ENCODE results near the gene SLC22A4.

Gene SLC22A4

DNA sequence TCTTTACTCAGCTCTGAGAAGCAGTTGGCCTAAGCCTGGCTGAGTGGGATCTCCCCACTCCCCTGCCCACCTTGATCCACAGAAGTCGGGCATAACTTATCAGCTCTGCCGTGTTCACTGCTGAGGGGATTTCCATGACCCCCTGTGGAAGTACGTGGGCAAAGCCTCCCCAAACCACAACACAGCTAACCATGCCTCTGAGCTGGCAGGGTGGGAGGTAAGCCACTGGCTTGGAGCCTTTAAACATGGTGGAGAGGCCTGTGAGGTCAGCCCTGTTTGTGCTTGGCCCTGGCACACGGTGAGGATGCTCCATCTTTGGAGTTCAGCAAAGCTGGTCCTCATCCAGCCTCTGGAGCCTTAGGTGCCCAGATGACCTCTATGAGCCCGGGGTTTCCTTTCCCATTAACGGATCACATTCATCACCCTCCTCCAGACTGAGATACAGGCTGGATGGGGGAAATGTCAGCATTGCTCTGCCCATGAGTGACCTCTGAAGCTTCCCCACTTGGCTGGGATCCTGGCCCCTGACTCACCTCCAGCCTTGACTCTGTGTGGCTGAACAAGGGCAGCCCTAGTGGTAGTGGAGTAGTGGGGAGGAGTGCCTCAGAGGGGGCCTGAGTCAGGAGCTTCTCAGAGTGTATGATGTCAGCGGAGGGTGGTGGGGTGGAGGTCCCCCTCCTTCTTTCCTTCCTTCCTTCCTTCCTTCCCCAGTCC lies 30.5 kb upstream of the SLC22A4 start:
- peak in 1 of 2 experiments; percentile 34 for DNase-seq

DNA sequence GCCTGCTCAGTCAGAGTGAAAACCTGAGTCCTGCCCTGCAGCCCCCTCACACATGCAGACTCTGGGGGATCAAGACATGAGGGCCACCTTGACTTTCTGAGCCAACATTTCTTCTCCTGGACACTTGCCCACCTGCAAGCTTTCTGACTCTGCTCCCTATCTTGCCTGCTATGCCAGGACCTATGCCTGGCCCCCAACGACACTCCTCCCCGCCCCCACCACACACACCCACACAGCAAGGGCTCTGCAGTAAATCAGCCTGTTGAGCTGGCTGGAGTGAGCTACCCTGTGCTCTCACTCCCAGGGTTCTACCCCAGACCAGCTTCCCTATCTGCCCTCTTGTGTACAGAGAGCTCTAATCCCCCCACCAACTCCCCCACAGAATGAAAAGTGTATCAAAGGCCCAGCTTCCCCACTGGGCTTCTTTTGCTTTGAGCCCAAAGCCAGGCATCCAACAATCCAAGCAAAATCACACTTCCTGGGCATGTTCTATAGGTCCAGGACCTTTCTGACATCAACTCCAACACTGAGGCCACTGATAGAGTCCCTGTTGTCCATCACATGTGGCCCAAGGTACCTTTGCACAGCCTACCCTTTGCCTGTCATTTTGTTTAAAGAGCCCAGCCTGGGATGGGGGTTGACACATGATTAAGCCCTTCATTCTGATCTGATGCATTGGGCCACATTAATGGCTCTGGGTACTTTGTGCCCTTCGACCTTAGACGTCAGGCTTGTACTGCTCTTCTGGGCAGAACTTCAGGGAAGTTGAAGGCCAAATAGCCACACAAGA lies 29.5 kb upstream of the SLC22A4 start:
- DNase-seq = no peak

DNA sequence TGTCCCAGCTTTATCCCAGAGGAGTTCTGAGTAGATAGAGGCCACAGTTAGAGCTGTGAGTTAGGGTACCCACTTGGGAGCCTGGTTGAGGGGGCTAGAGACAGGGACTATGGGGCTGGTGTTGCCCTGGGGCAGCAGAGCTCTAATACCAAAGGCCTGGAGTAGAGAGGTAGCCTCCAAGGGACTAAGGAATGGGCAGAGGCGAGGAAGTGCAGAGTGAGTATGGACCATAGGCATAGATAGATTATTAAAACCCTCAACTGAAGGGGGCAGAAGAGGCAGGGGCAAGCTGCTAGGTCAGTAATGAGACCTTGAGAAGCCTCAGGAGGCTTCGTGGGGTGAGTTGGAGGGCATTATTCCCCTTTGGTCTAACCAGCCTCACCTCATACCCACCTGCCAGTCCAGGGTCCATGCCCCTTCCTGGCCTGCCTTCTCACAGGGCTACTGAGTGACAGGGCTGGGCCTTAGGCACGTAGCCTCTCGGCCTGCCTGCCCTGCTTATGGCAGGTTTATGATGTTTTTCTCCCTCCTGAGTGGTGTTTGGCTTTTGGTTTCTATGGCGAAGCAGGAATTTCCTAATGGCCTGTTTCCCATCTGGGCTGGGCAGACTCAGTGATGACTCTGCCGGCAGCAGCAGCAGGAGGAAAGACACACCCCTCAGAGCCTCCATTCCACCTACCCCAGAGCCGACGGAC lies 28.7 kb upstream of the SLC22A4 start:
- DNase-seq = no peak

DNA sequence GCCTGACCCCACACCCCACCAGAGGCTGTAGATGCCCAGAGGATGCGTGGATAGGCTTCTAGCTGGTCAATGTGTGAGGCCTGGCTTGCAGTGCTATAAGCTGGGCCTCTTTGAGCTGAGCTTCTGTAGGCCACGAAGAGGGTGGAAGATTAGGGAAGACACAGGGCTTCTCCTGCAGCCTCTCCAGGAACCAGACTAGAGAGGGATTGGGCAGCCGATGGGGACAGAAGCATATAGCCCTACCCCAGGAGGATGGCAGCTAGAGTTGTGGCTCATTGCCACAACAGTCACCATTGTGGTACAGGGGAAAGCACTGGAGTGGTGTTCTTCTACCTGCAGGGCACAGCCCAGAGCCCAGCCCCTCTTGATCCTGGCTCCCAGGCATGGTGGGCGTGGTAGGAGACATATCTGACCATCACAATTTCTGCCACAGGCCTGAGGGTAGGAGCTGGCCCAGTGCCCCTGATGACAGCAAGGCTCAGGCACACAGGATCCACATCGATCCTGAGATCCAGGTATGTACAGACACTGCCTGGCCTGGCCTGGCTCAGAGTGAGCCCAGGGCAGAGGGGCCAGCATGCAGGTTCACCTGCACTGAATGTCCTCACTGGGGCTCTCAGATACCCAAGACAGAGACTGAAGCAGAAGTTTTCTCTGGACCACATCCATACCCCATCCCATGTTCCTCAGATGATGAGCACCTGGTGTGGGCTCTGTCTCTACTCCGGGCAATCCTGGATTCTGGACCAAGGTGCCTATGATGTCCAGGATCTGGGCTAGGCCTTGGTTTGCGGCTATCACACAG lies 28.0 kb upstream of the SLC22A4 start:
- no peak for DNase-seq

DNA sequence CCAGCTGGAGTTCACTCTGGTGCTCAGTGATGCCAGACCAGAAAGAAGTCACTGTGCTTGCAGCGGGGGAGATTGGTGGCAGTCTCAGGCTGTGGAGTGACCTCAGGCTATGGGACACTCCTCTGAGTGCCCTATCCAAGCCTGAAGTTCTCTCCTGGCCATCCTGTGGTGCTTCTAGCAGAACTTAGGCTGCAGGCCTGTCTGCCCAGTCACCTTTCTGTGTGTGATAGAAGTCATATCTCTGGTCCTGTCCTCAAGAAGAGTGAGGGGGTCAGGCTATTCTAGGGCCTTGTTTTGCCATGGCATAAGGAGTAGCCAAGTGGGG lies 27.4 kb upstream of the SLC22A4 start:
- no peak for DNase-seq

DNA sequence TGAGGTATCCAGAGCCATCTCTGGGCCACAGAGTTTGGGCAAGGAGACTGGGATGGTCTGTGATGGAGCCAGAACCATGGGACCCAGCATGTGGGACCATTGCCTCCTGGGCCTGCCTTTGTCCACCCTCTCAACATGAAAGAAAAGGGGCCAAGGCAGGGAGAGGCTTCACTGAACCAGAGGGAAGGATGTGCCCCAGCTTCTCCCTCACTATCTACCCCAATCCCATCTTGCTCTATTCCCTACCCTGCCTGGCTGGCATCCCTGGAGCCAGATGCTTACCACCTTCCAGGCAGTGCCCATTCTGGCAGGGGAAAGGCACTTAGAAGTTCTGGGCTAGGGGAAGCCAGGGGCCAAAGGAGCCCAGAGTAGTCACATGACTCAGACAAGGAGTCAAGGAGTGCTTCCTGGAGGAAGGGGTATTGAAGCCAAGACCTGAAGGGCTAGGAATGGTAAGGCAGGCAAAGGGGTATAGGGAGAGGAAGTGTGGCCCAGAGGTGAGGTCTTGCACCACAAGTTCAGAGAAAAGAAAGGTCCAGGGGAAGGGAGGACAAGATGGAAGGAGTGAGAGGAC lies 26.9 kb upstream of the SLC22A4 start:
- DNase-seq = no peak

DNA sequence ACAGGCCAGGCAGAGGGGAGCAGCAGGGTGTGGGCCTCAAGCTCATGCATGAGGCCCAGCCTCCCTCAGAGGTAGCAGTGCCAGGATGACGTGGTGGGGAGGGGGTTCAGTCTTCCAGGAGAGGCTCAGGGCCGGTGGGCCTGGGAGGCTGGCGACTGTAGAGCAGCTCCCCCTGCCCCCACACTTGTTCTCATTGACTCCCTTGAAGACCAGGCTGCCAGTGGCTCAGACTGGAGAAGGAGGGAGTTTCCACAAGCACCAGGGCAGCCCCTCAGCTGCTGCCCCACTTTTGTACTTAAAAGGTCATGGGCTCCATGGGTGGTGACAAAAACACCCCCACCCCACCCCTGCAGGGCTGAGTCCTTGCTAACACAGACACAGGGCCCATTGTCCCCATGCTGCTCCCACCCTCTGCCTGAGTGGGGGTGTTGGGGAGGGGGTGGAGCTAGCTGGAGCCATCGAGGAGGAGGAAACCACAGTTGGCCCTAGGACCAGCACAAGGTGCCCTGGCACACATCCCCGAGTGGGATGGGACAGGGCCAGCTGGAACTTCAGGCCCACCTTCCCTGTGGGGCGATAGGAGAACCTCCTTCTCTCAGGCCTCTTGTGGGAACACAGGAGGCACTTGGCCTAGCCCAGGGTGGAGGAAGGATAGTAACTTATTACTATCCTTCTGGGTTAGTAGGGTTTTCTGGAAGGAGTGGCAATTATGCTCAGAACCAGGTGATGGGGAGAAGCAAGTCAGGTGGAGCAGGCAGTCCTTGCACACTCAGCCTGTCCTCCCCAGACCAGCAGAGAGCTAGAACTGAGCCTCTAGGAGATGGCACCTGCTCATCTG lies 26.0 kb upstream of the SLC22A4 start:
- DNase-seq = no peak

DNA sequence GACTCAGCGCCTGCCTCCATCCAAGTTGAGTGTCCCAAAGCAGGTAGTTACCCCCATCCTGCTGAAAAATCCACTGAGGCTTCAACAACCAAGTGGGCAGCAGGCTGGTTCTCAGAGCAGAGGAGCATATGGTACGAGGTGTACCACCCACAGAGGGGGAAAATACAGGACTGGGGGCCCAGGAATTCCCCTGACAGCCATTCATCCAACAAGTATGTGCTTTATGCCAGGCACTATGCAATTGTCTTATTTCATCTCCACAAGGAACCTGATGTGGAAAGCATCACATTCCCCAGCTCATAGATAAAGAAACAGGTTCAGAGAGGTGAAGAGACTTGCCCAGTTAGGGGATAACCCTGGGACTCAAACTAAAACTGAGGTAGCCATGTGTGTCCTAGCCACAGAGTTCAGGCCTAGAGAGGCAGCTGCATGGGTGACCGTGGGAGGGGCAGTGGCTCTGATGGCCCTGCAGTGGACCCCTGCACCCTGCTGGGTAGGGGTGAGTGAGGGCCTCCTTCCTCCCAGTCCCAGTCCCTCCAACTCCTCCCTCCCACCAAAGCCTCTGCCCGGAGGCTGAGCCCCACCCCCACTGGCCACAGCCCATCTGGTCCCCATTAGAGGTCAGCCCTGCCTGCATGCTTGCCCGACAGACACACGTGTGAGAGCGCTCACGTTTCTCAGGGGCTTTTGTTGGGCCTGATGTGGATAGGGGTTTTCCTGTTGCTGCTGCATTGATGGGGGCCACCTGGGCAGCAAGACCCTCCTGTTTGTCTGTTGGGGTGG lies 25.2 kb upstream of the SLC22A4 start:
- no peak for DNase-seq

DNA sequence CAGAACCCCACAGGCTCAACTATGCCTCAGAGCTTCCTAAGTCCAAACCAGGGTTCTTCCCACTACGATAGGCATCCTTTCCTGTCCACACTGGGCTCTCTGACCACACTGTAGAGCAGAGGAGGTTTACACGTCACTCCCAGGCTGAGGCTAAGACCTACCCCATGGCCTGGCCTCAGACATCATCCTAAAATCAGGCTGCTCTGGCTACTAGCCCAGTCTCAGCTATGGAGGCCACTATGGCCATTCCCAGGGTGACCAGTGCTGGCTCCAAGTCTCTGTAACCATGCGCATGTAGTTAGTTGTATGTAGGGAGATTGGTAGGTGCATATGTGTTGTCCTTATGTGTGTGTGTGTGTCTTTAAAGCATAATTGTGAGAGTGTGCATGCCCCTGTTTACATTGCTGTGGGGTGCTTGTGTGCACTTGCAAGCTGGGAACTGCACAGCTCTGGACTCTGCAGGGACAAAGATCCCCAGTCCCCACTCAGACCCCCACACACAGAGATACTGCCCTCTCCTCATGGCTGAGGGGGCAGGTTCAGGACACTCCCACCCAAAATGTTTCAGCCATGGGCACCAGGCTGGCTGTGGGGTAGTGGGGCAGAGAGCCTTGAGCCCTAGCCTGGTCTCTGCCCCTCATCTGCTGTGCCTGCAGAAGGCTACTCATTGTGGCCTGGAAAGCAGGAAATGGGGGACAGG lies 24.4 kb upstream of the SLC22A4 start:
- DNase-seq = no peak

DNA sequence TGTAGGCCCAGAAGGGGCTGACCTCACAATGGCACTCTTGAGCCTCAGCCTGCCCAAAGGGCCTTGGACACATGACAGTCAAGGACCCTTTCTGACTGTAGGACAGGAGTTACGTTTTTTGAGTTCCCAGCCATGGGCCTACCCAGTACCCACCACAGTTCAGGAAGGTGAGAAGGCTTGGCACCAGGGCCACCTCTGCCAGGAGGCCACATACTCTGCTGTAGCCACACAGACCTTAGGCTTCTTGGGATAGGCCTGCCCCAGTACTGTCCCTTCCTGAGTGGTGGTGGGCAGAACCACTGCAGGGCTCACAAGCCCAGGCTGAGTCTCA lies 23.9 kb upstream of the SLC22A4 start:
- no peak for DNase-seq

DNA sequence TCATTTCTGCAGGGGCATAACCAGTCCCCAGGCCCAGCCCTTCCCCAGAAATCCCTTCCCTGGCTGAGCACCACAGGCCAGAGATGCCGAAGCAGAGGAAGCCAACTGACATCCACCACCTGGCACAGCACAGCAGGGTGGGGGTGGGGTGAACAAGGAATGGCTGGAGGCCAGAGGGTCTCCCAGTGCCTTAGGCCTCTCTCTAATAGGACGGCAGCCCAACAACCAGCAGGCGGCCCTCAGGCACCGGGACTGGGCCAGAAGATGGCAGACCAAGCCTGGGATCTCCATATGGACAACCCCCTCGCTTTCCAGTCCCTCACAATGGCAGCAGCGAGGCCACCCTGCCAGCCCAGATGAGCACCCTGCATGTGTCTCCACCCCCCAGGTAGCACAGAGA lies 23.5 kb upstream of the SLC22A4 start:
- no peak for DNase-seq

DNA sequence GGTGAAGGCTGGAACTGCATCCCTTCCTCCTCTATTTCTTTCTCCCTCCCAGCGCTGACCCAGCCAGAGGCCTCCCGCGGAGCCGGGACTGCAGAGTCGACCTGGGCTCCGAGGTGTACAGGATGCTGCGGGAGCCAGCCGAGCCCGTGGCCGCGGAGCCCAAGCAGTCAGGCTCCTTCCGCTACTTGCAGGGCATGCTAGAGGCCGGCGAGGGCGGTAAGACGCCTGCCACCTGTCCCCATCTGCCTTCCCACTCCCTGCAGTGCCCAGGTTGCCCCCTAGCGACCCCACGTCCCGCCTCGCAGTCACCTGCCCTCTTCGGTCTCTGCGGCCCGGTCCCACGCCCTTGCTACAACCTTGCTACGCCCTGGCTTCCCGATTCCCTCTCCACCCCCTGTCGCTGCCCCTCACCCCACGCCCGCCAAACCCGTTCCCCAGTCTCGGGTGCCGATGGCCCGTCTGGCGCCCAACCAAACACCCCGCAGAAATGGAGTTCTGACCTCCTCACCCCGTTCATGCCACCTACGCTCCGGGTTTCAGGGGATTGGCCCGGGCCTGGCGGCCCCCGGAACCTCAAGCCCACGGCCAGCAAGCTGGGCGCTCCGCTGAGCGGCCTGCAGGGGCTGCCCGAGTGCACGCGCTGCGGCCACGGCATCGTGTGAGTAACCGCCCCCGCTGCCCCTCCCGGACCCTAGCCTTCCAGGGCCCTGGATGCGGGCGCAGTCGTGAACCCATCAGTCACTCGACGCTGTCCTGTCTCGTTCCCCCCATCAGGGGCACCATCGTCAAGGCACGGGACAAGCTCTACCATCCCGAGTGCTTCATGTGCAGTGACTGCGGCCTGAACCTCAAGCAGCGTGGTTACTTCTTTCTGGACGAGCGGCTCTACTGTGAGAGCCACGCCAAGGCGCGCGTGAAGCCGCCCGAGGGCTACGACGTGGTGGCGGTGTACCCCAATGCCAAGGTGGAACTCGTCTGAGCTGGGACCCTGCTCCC lies 22.6 kb upstream of the SLC22A4 start:
- DNase-seq = no peak

DNA sequence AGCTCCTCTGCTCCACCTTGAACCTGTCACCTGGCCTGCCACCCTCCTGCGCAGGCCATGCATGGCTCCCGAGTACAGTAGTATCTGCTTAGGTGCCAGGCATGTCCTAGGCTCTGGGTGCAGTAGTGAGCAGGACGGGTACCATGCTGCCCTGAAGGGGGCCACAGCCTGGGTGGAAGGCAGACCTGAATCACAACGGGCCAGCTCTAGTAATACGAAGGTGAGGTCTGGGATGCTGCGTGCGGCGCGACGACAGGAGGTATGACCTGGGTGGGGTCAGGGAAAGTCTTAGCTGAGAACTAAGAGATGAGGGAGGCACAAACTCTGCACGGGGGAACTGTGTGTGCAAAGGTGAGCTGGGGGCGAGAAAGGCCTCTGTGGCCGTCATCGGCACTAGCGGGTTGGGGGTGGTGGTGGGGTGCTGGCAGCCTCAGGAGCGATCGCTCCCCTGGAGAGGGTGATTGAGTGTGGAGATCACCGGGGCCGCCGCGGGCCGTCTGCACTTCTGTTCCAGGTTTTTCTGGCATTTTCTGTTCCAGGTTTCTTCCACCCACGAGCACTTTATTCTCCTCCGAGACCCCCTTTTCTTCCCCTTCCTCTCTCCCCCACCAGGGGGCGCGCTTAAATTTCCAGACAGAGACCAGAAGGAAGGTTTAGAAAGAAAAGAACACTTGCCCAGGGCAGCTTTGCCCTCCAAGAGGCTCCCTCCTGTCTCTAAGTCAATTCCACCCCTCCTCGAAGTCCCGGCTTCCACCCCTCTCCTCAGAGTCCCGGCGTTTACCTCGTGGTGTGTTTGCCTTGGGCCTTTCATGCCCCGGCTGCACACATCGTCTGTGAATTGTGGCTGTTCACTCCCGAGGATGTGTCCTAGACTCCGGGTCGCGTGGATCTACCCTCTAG lies 21.6 kb upstream of the SLC22A4 start:
- DNase-seq = peak; percentile 80 to 84

DNA sequence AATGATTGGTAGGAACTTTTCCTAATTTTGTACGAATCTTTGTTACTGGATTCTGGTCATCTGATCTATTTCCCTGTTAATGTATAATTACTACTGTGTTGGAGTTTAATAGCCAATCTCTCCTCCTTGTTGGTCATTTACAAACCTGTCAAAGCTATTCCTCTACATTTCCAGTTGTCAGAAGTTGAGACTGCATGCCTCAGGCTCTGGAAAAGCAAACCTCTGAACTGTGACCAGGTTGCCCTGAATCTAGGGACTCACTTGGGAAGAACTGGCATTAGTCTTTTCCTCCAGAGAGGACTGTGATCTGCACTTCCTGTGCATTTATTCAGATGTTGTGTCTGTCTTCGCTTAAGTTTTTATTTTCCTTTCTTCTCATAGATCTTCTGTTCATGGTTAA lies 20.6 kb upstream of the SLC22A4 start:
- DNase-seq = no peak

DNA sequence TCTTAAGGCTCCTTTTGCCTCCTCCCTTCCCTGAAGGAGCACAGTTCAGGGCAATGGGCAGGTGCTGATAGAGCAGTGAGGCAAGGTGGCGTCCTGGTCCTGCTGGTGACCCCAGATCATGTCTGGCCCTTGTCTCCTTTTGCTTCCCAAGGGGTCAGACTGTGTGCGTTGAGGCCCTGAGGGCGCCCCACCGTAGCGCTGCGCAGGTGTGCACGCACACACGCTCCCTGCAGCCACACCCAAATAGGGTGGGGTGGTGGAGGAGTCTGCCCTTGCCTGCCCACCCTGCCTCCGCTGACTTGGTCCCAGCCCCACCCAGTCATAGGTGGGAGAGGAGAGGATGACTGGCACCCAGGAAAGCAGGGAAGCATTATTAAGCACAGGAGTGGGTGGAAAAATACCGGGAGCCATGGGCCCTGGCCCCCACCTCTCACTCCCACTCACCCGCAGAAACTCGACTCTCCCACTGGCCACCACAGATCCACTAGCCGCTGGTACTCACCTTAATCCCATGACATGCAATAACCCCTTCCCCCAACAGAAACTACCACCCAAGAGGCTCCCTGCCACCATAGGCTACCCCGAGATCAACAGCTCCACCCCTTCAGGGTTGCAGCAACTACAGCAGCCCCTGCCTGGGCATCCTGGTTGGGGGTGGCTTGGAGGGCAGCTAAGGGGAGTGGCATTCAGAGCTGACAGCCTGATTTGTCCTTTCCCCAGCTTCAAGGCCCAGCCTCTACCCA lies 20.0 kb upstream of the SLC22A4 start:
- DNase-seq = no peak

DNA sequence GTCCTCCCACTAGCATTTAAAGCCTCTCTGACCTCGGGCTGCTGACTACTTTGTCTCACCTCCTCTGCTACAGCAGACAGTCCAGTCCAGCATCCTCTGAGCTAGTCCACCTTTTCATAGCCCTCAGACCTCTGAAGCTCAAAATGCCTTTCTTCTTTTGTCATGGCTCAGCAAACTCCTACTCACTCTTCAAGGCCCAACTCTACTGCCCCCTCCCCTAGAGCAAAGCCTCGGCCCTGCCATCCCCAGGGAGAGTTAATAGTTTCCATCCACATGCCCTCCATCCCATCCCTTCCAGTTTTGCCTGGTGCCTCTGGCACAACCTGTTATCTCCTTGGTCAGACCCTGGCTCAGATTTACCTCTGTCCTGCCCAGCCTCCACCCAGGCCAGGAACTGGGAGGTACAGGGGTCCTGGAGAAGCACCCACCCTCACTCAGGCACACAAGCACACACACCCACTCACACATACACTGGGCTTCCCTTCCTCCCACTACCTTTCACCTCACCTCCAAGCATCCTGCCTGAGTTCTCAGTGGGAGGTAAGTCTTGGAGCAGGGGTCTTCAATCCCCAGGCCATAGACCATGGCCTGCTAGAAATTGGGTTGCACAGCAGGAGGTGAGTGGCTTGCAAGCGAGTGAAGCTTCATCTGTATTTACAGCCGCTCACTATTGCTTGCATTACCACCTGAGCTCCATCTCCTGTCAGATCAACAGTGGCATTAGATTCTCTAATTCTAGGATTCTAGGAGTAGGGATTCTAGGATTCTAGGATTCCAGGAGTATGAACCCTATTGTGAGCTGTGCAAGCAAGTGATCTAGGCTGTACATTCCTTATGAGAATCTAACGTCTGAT lies 18.6 kb upstream of the SLC22A4 start:
- DNase-seq = no peak

Measured in activated CD4-positive, alpha-beta T cell treated with anti-CD3 and anti-CD28 coated beads, Interleukin-2, amount 50 U/mL, for 48 hours (primary cell).